Measurements from ENCODE around the gene EOLA2.
"Not testable (repeated sequence)": the region's sequence is repeated elsewhere in the genome, so short reads cannot be mapped to it uniquely, and the experiment has no call there.

The EOLA2 gene

DNA sequence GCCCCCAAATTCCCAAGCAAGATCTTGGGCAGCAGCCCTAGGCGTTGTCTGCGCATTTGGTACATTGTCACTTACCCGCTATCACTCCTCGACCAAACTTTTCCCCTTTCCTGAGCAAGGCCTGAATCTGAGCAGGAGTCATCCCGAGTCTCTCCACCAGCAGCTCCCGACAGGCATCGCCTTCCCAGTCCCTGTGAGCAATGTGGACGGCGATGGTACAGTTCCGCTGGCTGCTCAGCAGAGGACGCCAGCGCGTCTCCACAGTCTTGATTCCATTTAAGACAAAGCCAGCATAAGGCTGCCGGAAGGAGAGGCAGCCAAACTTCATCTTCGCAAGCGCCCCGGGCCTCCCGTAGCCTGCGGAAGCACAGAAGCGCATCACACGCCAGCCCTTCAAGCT lies 4.7 kb downstream of the EOLA2 start:
- FAIRE-seq; DNase-seq (ENCODE audit: low spot score): not testable (repeated sequence)

DNA sequence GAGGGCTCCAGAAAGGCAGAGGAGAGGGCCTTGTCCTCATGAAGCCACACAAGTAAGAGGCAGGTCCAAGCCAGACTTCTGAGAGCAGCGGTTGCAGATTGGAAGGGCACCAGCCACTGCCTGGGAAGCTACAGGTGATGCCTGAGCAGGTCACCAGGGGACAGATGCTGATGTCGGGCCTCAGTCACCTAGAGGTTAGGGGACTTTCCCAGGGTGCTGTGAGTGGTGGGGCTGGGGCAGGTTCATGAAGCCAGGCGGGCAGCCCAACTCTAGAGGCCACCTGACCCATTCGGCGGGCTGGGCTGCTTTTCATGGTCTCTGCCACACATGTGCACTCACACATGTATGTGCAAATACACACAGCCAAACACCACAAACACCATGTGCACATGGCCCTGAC lies 5.3 kb downstream of the EOLA2 start:
- not testable (repeated sequence) for FAIRE-seq; DNase-seq (ENCODE audit: low spot score)

DNA sequence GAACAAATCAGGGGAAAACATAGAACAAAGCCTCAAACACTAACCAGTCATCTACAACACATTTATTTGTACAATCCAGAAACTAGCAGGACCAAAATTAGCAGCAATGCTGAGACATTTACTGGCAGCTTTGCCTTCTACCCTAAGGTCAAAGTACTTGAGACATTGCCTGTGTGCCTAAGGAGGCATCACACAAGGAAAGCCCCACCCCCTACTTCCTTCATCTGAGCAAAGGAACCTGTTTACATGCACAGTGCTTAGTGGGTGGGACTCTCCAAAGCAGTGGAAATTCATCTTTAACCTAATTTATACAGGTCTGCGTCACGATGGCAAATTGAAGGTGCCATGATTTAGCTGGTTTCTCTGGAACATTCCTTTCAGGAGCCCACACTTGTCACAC lies 6.1 kb downstream of the EOLA2 start:
- not testable (repeated sequence) for FAIRE-seq; DNase-seq (ENCODE audit: low spot score)

DNA sequence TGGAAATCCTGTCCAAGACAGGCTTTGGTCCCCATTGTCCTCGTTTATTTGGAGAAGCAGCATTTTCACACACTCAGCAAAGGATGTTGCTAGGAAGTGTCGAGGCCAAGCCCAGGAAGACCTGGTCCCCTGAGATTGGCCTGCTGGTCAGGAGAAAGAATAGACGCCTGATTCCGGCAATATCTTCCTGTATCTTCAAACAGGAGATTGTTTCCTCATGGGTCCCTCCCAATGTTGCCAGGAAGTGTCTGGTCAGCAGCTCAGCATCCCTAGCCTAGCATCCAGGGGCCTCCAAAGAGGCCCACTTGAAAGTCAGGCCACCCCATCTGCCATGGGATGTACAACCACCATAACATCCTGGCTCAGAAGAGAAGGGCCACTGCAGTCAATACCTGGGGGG lies 6.9 kb downstream of the EOLA2 start:
- DNase-seq (ENCODE audit: low spot score); FAIRE-seq: not testable (repeated sequence)

DNA sequence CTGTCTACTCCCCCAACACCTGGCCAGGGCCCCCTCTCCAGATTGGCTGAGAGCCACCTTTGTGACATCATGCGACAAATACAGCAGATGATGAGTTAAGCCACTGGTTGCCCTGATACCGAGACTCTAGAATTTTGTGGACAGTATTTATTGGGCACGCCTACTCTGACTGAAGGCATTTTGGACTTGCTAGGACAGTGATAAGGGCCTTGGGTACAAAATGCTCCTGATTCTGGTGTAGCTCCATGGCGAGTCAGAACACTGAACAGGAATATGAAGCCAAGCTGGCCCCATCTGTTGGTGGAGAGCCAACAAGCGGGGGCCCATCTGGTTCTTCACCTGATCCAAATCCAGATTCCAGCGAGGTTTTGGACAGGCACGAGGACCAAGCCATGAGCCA lies 8.9 kb downstream of the EOLA2 start, which contains the start of gene HSFX4:
Gene HSFX4 (plus strand): TSS at position 174 of the 400 bp plus-strand sequence. CDS start 72 bp downstream, at position 246.
- DNase-seq (ENCODE audit: low spot score); FAIRE-seq: not testable (repeated sequence)

DNA sequence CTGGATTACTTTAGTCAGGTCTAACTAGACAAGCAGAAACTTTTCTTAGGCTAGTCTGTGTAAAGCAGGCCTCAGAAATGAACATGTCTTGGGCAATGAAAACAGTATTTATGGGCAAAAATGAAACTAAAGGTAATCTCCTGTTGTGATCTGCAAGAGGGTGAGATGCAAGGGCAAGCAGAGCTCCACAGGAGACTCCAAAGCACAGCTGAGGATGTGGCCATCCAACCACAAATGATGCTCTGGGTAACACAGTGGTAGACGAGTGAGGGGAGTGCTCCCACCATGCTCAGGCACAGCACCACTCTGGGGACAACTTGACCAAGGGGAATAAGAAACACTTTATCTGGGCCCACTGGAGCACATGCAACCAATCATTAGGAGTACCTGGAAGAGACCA lies 9.7 kb downstream of the EOLA2 start:
- not testable (repeated sequence) for FAIRE-seq

DNA sequence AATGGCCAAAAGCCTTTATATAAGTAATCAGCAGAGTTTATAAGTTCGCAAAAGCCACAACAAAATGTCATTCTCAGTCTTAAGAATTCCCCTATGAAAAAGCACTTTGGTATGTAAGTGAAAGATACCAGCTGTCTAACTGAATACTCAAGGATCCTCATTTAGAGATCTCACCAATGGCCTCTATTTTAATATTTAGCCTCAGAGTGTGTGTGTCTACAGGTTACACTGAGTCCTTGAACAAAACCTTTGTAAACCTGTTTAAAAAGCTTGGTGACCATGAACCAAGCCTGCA lies 10.4 kb downstream of the EOLA2 start:
- not testable (repeated sequence) for DNase-seq (ENCODE audit: low spot score); FAIRE-seq

More for the DNA sequence above, 9.7 kb downstream of the EOLA2 start:
- DNase-seq (ENCODE audit: low spot score): not testable (repeated sequence)

DNA sequence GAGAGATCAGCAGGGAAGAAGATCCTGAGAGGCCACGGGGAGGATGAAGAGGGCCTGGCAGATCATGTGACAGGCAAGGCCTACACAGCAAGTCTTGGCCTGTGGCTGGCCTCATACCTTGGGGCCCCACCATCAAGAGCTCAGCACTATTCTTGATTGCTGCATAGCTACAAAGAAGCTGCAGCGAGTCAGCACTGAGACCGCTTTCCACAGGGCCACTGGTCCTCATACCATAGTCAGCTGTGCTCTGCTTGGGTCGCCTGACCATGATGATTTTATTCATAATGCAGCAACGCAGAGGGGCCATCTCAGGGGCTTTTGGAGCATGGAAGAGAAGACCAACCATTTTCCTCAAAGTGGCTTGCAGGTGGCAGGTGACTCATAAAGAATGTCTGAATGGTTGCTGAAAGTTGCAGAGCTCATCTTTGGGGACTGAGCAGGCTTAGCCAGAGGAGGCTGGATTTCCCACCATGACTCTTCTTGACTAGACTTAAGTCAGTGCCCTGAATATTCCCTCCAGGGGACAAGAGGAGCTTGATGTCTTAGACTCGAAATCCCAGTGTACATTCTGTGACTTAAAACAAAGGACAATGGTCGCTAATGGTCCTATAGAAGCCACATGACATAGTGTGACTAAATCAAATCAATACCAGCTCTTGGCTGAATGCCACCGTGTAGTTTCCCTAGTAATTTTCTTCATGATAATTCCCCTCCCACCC lies 10.9 kb downstream of the EOLA2 start:
- FAIRE-seq; DNase-seq (ENCODE audit: low spot score): not testable (repeated sequence)

DNA sequence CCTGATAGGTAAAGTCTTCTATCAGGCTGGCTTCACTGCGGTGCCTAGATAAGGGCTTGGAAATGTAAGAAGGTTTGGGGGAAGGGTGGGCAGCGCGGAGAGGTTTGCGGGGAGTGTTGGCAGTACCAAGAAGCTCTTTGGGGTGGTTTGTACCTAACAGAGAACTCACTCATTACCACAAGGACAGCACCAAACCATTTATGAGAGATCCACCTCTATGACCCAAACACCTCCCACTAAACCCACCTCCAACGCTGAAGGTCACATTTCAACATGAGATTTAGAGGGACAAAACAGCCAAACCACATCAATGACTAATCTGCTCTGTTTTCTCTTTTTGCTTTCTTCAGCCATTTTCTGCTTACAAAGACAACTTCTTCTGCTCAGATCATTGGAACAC lies 13.9 kb downstream of the EOLA2 start:
- not testable (repeated sequence) for FAIRE-seq; DNase-seq (ENCODE audit: low spot score)

DNA sequence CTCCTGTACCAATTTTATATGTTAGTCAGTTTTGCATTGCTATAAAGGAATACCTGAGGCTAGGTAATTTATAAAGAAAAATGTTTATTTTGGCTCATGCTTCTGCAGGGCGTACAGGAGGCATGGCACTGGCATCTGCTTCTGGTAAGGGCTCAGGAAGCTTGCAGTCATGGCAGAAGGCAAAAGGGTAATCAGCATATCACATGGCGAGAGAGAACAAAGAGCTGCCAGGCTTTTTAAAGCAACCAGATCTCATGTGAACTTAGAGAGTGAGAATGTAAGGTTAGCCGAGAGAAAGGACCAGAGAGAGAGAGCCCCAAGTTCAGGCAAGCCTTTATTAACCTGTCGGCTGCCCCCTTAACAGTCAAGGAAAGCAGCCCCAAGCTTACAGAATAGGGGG lies 14.5 kb downstream of the EOLA2 start:
- not testable (repeated sequence) for DNase-seq (ENCODE audit: low spot score); FAIRE-seq

DNA sequence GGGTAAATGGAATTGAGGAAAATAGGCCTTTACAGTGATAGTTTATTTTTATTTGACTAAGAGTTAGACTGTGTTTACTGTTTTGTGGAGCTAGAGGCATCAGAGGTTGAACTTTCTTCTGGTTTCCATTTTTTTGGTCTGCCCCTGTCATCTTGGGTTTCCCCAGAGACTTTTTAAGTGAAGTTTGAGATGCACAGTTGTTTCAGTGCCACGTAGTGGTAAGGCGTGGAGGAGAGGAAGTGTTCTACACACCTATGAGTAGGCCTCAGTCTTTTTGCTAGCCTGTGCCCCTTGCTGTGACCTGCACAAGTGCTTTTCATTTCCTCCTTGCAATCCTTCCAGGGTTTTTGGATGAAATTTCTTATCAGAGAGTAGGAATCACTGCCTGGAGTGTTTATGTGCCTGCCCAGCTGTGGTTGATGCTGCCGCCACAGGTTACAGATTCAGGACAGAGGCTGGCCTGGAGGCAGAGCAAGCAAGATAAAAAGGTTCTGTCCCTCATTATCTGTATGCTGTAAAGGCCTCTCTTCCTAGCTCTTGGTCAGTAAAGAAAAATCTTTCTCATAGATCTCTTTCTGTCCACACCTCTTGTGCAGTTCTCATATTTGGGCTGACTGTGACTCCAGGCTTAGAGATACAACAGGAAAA lies 21.4 kb downstream of the EOLA2 start:
- no peak for DNase-seq (ENCODE audit: low spot score)

DNA sequence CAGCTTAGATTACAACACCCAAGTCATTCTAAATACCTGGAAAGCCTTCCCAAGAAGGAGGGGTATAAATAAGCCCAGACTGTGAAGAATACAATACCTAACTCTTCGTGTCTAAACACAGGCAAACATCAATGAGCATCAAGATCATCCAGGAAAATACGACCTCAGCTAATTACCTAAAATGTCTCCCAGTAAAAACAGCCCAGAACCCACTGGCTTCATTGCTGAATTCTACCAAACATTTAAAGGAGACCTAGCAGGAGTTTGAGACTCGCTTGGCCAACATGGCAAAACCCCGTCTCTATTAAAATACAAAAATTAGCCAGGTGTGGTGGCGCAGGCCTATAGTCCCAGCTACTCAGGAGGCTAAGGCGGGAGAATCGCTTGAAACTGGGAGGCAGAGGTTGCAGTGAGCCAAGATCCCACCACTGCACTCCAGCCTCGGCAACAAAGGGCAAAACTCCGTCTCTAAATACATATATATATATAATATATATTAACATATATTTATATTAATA lies 28.1 kb downstream of the EOLA2 start:
- FAIRE-seq (no peak), DNase-seq (ENCODE audit: low spot score) (no peak)

More for the DNA sequence above, 21.4 kb downstream of the EOLA2 start:
- FAIRE-seq: no peak

DNA sequence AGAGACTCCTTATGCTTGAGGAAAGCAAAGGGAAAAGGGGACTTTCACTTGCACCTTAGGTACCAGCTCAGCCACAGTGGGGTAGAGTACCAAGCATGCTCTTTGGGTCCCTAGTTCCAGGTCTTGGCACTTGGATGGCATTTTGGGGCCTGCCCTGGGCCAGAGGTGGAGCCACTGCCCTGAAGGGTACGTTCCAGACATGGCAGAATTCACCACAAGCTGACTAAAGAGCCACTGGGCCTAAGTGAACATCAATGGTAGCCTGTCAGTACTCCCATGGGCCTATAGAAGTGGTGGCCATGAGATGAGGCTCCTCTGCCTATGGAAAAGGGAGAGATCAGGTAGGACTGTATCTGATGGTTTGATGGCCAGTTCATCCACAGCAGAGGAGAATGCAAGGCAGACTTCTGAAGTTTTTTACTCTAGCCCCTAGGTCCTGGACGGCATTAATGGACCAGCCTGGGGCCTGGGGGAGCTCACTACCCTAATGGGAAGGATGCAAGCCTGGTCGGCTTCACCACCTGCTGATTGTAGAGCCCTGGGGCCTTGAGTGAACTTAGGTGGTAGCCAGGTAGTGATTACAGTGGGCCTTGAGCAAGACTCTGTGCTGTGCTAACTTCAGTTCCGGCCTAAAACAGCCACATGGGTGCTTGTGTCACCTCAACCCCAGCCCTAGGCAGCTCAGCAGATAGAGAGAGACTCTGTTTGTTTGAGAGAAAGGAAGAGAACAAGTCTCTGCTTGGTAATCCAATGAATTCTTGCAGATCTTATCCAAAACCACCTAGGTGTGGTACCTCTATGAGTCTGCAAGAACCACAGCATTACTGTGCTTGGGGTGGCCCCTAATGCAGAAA lies 28.7 kb downstream of the EOLA2 start:
- FAIRE-seq (no peak), DNase-seq (ENCODE audit: low spot score) (no peak)

DNA sequence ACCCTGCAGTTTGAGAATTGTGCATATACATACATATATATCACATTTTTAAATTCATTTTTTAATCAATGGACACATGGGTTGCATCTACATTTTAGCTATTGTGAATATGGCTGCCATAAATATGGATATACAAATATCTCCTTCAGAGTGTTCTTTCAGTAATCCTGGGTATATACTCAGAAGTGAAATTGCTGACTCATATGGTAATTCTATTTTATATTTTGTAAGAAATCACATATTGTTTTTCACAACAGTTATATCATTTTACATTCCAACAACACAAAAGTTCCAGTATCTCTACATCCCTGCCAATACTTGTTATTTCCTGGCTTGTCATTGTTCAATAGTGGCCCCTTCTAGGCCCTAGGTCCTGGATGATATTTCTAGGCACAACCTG lies 29.6 kb downstream of the EOLA2 start:
- DNase-seq (ENCODE audit: low spot score) (no peak), FAIRE-seq (no peak)

DNA sequence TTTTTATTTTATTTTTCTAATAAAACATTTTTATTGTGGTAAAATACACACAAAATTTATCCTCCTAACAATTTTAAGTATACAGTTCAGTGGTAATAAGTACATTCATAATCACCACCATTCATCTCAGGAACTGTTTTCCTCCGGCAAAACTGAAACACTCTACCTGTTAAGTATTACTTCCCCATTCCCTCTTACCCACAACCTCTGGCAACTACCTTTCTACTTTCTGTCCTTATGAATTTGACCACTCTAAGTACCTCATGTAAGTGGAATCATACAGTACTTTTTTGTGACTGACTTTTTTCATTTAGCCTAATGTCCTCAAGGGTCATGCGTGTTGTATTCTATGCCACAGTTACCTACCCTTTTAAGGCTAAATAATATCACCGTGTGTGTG lies 30.0 kb downstream of the EOLA2 start:
- FAIRE-seq (no peak), DNase-seq (ENCODE audit: low spot score) (no peak)

DNA sequence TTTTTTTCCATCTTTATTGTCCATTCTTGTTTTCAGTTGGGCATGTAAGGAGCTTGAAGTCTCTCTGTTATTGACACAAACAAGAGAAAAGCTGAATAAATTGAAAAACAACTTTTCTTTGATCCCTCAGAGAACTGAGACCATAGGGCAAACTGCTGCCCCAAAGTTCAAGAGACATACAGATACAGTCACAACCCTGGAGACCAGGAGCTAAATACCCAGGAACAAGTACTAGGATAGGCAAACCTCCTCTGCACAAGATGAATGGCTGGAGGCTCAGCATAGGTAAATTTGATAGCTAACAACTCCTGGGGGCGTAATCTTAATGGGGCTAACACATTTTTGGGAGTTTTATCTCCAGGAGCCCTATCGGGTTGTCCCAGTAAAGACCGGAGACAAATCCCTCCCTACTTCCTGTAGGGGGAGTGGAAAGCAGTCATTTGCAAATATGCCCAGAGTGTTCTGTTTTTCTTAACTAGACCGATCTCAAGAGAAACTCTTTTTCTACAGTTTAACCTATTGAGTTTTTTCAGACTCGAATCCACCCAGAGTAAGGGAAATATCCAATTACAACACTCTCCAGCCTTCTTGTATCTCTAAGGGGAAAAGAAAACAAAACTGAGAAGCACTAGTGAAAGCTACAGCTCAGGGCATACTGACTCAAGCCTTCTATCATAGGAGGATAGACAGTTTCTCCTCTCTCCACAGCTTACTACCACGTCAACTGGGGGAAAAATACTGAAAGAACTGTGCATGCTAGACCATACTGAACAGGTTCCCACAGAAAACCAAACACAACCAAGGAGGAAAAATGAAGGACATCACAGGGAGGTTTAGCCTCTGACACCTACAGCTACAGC lies 34.2 kb downstream of the EOLA2 start:
- no peak for FAIRE-seq
- no peak for DNase-seq (ENCODE audit: low spot score)

DNA sequence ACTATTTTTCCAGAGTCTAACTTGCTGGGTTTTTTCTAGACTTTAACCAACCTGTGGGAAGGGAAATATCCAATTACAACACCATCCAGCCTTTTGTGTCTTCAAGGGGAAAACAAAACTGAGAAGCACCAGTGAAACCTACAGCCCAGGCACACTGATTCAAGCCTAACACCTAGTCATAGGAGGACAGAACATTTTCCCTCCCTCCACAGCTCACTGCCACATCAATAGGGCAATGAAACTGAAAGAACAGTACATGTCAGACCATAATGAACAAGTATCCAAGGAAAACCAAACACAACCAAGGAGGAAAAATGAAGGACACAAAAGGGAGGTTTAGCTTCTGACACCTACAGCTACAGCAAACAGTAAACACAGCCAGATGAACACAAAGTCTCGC lies 39.7 kb downstream of the EOLA2 start:
- no peak for DNase-seq (ENCODE audit: low spot score)

DNA sequence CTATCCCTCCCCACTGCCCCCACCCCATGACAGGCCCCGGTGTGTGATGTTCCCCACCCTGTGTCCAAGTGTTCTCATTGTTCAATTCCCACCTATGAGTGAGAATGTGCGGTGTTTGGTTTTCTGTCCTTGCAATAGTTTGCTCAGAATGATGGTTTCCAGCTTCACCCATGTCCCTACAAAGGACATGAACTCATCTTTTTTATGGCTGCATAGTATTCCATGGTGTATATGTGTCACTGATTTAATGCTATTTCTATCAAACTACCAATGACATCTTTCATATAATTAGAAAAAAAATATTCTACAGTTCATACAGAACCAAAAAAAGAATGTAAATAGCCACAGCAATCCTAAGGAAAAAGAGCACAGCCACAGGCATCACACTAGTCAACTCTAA lies 47.5 kb downstream of the EOLA2 start:
- not testable (repeated sequence) for DNase-seq (ENCODE audit: low spot score); FAIRE-seq

More for the DNA sequence above, 39.7 kb downstream of the EOLA2 start:
- no peak for FAIRE-seq

Measured in RCC 7860 (cell line).